Activated CD4-positive, alpha-beta T cell treated with anti-CD3 and anti-CD28 coated beads, Interleukin-2, amount 50 U/mL, for 24 hours (primary cell): ENCODE data around the gene ACVR1B.

Experiments used
- DNase-seq, 2 donors: peaks; one replicate each; pipeline ENCODE4 v3.0.0-alpha.2; 2020; ENCODE audit warnings: low read depth in 1 of 2, low spot score in 1 of 2

The ACVR1B gene

DNA sequence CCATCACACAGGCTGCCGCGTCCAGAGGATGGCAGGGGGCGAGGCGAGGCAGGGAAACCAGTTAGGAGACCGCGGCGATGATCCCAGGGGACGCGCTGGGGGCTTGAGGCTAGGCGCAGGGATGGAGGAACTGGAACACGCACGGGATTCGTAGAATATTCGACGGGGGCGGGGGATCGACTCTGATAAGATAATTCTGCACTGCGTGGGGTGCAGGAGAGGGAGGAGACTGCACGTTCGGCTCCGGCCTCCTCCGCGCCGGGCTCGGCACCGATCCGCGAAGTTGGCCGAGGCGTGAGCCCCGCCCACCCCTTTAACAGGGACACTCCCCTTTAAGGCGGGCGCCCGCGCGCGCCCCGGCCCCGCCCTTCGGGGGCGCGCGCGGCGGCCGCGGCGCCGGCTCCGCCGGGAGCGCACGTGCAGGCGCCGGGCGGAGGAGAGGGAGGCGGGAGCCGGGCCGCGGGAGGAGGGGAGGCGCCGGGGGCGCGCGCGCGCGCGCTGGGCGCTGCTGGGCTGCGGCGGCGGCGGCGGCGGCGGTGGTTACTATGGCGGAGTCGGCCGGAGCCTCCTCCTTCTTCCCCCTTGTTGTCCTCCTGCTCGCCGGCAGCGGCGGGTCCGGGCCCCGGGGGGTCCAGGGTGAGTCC lies at the start of gene ACVR1B:
Gene ACVR1B (plus strand): TSS at position 501 of the 644 bp plus-strand sequence. CDS start 45 bp downstream, at position 546.
- peak; percentile 69 to 88 for DNase-seq

DNA sequence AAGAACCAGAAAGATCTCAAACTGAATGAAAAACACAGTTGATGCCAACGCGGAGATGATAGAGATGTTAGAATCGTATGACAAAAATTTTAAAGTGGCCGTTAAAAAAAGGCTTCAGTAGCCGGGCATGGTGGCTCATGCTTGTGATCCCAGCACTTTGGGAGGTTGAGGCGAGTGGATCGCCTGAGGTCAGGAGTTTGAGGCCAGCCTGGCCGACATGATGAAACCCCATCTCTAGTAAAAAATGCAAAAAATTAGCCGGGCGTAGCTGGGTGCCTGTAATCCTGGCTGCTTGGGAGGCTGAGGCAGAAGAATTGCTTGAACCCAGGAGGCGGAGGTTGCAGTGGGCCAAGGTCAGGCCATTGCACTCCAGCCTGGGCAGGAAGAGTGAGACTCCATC lies 49.6 kb upstream of the ACVR1B start:
- DNase-seq, result no peak

DNA sequence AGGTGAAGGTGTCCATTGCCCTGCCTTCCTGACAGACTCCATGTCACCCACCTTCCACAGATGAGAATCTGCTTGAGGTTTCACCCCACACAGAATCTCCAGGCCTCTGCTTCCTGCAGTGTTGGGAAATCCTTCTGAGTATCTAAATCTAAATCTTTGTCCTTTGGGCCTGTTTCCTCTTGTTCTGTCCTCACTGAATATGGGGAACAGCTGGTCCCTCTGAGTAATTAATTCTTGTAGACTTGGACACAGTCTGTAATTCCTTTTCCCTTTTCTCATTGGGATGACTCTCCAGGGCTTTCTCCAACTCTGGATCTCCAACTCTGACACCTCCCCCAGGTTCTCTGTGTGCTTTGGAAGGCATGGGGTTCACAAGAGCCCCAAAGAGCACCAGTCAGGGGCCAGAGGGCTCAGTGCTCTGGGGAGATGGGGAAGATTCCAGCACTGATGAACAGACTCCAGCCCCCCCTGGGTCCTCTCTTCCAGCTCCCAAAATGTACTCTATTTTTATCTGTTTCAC lies 46.5 kb upstream of the ACVR1B start:
- no peak for DNase-seq

DNA sequence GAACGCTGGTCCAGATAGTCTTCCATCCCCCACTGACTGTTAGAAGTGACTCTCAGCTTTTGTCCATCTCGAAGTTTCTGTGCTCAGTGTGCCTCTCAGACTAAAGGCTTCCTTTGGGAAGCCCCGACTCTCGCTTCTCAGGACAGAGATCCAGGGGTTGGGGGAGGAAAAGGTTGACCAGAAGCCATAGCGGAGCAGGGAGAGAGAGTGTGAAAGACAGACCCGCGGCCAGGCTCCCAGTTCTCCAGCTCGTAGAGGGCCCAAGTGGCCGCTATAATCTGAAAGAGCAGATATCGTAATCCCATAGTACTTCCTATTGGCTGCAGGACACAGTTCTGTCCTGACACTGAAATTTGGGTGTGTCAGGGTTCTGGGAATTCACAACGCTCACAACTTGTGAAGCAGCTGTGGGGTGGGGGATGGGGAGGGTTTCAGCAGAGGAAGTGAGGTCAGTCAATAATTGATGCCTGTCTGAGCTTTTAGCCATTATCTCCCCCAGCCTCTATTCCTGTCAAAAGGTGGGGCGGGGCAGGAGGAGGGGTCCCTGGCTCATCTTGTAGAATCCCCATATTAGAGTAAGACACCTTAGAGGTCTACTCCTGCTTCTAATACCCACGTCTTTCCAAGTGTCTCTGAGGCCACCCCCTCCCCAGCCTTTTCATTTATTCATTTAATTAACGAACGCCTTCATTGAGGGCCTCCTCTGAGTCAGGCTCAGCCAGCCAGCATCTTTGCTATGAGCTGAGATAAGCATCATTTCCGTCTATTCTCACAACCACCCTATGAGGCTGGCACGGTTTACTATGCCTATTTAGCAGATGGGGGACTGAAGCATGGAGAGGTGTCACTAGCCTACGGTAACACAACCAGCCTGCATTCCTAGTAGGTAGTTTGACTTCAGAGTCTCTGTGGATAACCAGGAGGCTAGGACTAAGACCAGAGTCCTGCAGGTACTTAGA lies 45.7 kb upstream of the ACVR1B start:
- DNase-seq, result no peak

DNA sequence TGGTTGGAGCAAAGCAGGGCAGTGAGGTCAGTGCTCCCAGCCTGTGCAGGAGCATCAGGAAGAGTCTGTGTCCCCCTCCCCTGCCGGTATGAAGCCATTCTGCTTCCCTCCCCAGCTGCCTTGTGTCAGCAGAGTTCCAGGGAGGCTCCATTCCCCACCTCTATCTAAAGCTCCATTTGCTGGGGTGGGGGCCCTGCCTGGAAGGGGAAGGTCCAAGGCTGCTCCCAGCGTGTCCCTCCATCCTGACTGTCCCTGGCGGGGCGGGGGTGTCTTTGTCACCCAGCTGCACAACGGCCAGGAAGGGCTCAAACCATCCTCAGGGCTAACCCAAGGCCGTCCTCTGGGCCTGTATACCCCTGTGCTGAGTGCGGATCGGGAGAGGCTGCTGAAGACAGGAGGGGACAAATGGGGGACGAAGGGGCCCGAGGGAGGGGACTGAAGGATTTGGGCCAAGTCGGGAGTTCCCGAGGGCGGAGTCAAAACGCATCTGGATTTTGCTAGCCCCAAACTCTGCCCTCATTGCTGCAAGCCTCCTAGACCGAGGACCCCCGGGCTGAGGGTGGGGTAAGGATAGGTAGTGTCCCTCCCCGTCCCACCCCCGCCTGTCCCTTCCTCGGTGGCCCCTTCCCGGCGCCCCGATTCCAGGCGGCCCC lies 44.9 kb upstream of the ACVR1B start:
- no peak for DNase-seq

DNA sequence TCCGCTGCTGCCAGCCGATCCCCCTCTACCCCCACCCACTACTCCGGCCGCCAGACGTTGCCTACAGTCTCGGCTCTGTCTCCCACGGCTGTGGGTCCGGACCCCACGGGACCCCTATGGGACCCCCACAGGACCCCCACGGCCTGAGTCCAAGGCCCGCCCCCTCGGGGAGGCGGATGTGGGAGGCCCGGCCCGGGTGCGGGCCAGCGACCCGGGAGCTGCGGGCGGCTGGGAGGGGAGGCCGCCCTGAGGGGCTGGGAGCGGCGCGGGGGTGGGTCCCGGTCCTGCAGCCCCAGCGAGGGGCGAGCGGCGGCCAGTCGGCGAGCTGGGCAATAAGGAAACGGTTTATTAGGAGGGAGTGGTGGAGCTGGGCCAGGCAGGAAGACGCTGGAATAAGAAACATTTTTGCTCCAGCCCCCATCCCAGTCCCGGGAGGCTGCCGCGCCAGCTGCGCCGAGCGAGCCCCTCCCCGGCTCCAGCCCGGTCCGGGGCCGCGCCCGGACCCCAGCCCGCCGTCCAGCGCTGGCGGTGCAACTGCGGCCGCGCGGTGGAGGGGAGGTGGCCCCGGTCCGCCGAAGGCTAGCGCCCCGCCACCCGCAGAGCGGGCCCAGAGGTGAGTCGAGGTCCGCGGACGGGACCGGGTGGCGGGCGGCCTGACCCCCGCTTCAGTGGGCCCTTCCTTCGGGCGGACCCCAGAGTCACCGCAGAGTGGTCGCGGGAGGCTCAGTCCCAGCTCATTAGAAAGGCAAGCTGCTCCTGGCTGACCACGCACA lies 44.2 kb upstream of the ACVR1B start, which contains the start of gene ACVRL1:
Gene ACVRL1 (plus strand): TSS at position 422 of the 773 bp plus-strand sequence. CDS start 4,971 bp downstream, outside the sequence.
- no peak for DNase-seq

DNA sequence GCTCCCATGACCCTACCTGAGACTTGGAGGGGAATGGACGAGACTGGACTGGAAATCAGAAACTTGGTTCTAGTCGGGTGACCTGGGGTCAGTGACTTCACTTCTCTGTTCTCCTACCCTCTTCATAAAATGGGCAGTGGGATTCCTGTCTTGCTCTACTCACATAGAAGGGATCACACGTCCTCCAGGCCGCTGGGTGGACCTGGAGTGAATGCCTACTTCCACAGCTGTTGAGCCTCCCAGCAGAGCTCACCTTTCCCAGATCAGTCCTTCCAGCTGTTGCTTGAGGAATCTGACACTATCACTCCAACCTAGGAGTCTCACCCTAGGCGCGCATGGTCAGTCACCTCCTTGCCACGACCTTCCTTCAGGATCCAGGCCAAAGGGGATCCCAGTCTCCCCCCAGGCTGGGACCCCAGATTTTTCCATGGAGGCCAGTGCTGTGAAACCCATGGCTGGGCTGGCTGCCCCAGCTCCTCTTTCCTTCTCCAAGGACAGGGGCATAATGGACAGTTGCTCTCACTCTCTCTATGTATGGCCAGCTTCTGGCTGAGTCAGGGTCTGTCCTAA lies 43.6 kb upstream of the ACVR1B start:
- DNase-seq, result no peak

DNA sequence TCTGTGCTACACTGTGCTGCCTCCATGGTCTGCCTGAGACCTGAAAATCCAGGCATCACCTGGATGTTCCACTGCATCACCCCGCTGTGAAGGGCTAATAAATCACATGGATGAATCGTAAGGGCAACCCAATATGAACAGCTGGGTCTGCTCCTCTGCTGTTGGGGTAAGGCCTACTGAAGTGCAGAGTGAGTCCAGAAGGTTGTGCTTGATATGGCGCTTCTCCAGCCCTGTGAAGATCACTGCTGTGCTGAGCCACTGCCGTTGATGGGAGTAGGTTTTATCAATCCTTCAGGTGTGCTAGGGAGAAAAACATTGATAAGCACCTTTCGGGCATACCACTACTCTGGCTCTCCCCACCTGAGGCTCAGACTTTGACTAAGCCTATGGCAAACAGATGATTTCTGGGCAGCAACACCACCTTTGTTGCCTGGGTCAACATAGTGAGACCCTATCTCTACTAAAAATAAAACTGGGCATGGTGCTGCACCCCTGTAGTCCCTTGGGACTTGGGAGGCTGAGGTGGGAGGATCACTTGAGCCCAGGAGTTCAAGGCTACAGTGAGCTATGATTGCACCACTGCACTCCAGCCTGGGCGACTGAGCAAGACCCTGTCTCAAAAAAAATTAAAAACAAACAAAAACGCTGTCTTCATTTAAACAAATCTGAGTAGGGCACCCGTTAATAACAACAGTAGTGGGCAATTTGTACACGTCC lies 42.5 kb upstream of the ACVR1B start:
- no peak for DNase-seq

DNA sequence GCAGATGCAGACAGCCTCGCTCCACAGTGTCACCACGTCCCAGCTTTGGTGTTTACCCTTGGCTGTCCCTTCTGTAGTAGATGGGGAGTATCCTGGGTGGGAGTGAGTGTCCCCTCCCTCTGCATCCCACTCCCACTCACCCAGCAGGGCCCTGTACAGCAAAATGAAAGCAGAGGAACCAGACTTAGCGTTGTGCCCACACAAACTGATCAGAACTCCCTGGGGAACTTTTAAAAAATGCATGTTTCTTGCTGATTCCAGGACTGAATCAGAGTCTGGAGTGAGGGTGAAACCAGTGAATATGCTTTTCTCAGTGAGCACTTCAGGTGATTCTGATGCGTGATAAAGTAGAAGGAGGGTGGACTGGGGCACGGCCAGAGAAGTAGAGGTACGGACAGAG lies 41.3 kb upstream of the ACVR1B start:
- DNase-seq, result no peak

DNA sequence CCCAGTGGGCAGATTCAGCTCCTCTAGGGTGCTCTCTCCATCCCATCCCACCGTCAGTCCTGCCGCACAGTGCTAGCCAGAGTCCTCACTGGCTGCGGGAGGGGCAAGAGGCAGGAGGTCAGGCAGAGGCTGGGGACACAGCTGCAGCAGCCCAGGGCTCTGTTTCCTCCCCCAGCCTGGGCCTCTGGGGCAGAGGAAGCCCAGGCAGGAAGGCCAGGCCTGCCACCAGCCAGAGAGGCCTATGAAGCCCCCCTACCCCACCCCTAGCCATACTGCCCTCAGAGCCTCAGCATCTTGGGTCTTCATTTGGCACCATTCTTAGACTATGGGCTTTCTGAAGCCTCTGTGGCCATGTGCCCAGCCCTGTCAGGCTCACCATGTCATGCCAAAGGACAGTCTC lies 40.8 kb upstream of the ACVR1B start:
- DNase-seq, result no peak

DNA sequence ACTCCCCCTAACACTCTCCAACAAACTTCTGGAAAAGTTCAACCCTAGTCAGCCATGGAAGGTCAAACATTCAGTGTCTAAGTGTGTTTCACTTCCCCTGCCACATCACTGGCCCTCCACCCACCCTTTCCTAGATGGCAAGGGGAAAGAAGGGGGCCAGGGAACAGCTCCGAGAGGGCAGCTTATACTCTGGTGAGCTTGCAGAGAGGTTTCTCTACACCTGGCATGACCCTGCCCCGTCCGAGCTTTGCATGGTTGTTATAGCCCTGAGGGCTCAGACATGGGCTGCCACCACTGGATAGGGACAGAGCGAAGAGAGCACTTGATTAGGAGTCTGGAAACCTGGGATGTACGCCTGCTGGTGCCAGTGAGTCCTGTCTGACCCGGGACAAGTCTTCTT lies 40.2 kb upstream of the ACVR1B start:
- DNase-seq, result no peak

DNA sequence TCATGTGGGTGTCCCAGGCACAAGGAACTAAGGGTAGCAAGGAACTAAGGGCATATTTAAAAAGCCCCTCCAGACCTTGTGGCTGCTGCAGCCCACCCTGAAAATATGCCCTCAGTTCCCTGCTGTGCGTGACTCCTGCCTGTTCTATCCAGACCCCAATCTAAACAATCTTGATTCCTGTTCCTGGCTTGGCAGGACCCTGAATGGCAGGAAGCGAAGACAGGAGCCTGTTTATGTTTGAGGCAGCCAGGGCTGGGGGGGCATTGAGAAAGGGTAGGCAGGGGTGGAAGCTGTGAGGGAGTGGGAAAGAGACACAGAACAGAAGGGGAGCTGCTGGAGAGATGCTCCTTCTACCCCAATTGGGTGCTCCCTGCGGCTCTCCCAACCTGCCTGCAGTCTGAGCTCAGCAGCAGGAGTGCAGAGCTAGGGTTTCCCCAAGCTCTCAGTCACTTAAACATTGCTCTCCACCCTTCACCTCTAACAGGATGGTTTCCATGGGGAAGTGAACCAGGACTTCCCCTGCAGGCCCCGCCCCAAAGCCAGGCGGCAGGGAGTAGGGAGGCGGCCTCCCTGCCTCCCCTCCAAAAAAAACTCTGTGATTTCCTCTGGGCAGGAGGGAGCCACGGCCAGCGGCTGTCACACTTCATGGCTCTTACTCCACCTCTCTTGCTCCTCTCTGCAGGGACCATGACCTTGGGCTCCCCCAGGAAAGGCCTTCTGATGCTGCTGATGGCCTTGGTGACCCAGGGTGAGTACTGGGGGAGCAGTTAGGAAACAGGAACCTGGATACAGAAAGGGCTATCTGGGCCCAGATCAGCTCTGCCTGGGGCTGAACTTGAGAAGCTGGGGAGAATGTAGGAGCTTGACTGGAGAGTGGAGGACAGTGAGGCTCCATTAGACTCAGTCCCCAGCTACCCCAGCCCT lies 39.4 kb upstream of the ACVR1B start:
- no peak for DNase-seq

DNA sequence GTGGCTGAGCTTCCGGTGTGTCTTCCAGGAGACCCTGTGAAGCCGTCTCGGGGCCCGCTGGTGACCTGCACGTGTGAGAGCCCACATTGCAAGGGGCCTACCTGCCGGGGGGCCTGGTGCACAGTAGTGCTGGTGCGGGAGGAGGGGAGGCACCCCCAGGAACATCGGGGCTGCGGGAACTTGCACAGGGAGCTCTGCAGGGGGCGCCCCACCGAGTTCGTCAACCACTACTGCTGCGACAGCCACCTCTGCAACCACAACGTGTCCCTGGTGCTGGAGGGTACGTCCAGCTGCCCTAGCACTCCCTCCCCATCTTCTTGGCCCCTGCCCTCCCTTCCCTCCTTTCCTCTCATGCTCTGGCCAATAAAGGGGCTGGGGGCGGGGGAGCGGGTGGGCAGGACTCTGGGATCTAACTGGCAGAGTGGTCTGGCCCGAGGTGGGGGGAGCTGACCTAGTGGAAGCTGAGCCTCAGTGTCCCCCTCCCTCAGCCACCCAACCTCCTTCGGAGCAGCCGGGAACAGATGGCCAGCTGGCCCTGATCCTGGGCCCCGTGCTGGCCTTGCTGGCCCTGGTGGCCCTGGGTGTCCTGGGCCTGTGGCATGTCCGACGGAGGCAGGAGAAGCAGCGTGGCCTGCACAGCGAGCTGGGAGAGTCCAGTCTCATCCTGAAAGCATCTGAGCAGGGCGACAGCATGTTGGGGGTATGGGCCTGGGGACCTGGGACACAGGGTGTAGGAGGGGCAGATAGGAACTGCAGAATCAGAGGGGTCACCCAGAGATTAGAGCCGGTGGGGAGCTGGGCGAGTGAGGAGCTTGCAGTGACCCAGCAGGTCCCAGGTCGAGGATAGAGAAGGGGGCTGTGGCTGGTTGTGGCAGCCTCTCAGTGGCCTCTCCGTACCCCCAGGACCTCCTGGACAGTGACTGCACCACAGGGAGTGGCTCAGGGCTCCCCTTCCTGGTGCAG lies 38.1 kb upstream of the ACVR1B start:
- DNase-seq, result no peak

DNA sequence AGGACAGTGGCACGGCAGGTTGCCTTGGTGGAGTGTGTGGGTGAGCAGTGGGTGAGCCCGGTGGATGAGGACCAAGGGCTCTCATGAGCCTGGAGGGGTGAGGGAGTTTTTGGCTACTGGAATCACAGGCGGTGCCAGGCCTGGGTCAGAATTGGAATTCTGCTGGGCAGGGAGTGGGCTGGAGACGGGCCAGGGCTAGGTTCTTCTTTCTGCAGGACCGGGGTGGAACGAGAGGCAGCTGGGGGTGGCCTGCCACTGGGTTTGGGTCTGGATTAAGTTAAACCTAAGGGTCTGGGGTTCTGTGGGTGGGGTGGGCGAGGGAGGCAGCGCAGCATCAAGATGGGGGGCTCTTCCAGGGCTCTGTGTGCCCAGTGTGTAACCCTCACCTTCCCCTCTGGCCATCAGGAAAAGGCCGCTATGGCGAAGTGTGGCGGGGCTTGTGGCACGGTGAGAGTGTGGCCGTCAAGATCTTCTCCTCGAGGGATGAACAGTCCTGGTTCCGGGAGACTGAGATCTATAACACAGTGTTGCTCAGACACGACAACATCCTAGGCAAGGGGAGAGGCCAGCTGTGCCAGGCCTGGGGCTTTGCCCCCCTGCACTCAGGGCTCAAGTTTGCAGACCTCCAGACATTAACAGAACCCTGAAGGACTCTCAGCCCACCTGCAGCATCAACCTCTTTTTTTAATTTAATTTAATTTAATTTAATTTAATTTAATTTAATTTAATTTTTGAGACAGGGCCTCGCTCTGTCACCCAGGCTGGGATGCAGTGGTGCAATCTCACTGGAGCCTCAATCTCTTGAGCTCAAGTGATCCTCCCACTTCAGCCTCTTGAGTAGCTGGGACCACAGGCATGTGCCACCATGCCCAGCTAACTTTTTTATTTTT lies 37.2 kb upstream of the ACVR1B start:
- no peak for DNase-seq

DNA sequence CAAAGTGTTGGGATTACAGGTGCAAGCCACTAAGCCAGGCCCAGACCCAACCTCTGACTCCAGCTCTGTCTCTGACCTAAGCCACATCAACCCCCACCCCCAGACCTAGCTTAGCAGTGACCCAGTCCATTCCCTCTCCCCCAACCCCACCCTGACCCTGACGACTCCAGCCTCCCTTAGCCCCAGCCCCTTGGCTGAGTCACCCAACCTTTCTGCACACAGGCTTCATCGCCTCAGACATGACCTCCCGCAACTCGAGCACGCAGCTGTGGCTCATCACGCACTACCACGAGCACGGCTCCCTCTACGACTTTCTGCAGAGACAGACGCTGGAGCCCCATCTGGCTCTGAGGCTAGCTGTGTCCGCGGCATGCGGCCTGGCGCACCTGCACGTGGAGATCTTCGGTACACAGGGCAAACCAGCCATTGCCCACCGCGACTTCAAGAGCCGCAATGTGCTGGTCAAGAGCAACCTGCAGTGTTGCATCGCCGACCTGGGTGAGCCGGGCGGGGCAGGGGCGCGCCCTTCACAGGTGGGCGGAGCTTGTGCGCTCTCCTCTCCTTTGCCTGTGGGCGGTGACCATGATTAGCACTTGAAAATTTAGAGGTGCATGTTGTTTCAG lies 36.4 kb upstream of the ACVR1B start:
- DNase-seq, result no peak

DNA sequence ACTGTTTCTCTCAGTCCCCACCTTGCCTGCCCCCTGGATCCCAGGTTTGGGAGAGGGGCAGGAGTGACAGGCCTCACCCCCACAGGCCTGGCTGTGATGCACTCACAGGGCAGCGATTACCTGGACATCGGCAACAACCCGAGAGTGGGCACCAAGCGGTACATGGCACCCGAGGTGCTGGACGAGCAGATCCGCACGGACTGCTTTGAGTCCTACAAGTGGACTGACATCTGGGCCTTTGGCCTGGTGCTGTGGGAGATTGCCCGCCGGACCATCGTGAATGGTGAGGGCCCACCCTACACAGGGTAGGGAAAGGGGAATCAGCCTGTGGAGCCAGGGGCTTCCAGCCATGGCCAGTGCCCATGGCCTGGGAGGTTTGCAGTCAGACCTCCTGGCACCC lies 35.5 kb upstream of the ACVR1B start:
- no peak for DNase-seq
